ENCODE measurements around the gene ZNF800. TPM values are rescaled to one million over a fixed set of nuclear protein-coding genes. Genes with fewer than 3 reads are reported as not detected.

ZNF800 gene
- total and polyA plus RNA-seq, 4 donors = 7.7 to 34.8 (median 20.6) TPM

GRCh38 chr7:127332880-127333279, 59.6 kb downstream of the ZNF800 start:
- WGBS, 2 donors = 87 to 89% methylated on average over 2 of the region's 2 CpGs
- Histone ChIP-seq H3K36me3 (ENCODE audit: control insufficient read depth in 4 of 4, insufficient read depth in 4 of 4, low read length in 4 of 4) (no peaks in the 10 kb centered on the region), H3K27ac (ENCODE audit: low read depth in 1 of 2, low read length in 1 of 2) (no peak overlapping the region), H3K4me3 (no peak overlapping the region), H3K27me3 (ENCODE audit: control insufficient read depth in 3 of 3, insufficient read depth in 3 of 3, low read length in 2 of 3) (no peaks in the 10 kb centered on the region), H3K9me3 (ENCODE audit: control insufficient read depth in 4 of 4, insufficient read depth in 3 of 4, low read length in 3 of 4) (no peaks in the 10 kb centered on the region), H3K4me1 (ENCODE audit: control insufficient read depth in 5 of 5, insufficient read depth in 5 of 5, low read length in 5 of 5) (peaks cover 0 to 1% (median 0%) of the 10 kb centered on the region in 5 donors), H3K9ac (ENCODE audit: insufficient read depth in 1 of 2, low read length in 2 of 2) (no peak overlapping the region)
- no peak for ATAC-seq (ENCODE audit: insufficient read depth, low FRiP score)
- no peak for TF ChIP-seq CTCF (IDR thresholded peaks at IDR 0.05; ENCODE audit: control extremely low read depth, extremely low read depth)
- no peak for DNase-seq

DNA sequence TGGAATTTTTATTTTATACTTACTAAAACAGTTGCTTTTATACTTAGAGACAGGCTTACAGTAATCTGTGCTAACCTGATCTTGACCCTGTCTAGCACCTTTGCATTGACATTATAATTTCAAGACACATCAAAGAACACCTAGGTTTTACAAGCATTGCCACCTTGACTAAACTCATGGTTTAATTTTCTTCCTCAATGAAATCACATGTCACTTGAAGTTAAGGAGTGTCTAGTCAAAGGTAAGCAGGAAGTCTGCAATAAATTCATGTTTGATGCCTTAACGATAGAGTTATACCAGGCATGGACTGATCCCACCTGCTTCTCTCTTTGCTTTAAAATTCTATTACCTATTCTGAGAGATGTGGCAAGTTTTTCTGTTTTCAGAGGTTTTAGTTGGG, 62.4 kb downstream of the ZNF800 start:
- H3K9ac ChIP-seq (ENCODE audit: insufficient read depth in 1 of 2, low read length in 2 of 2) = no peak overlapping the region
- no peak for DNase-seq
- H3K27ac ChIP-seq (ENCODE audit: low read depth in 1 of 2, low read length in 1 of 2) = no peak overlapping the region
- H3K9me3 ChIP-seq (ENCODE audit: control insufficient read depth in 4 of 4, insufficient read depth in 3 of 4, low read length in 3 of 4) = no peaks in the 10 kb centered on the region
- H3K4me3 ChIP-seq = no peak overlapping the region
- no peak for TF ChIP-seq CTCF (IDR thresholded peaks at IDR 0.05; ENCODE audit: control extremely low read depth, extremely low read depth)
- H3K36me3 ChIP-seq (ENCODE audit: control insufficient read depth in 4 of 4, insufficient read depth in 4 of 4, low read length in 4 of 4) = no peaks in the 10 kb centered on the region
- H3K4me1 ChIP-seq (ENCODE audit: control insufficient read depth in 5 of 5, insufficient read depth in 5 of 5, low read length in 5 of 5) = no peaks in the 10 kb centered on the region
- ATAC-seq (ENCODE audit: insufficient read depth, low FRiP score) = no peak
- H3K27me3 ChIP-seq (ENCODE audit: control insufficient read depth in 3 of 3, insufficient read depth in 3 of 3, low read length in 2 of 3) = no peaks in the 10 kb centered on the region
- 60 to 68% methylated on average over 1 of the region's 1 CpG for WGBS, 2 donors

GRCh38 chr7:127322832-127323493, 69.5 kb downstream of the ZNF800 start:
- Histone ChIP-seq H3K36me3 (ENCODE audit: control insufficient read depth in 4 of 4, insufficient read depth in 4 of 4, low read length in 4 of 4) (no peaks in the 10 kb centered on the region), H3K4me1 (ENCODE audit: control insufficient read depth in 5 of 5, insufficient read depth in 5 of 5, low read length in 5 of 5) (no peaks in the 10 kb centered on the region), H3K4me3 (no peak overlapping the region), H3K9me3 (ENCODE audit: control insufficient read depth in 4 of 4, insufficient read depth in 3 of 4, low read length in 3 of 4) (no peaks in the 10 kb centered on the region), H3K27me3 (ENCODE audit: control insufficient read depth in 3 of 3, insufficient read depth in 3 of 3, low read length in 2 of 3) (no peaks in the 10 kb centered on the region), H3K9ac (ENCODE audit: insufficient read depth in 1 of 2, low read length in 2 of 2) (no peak overlapping the region), H3K27ac (ENCODE audit: low read depth in 1 of 2, low read length in 1 of 2) (no peak overlapping the region)
- DNase-seq (peak in 2 of 3 donors; percentile 25 to 66), ATAC-seq (ENCODE audit: insufficient read depth, low FRiP score) (no peak)
- TF ChIP-seq CTCF (IDR thresholded peaks at IDR 0.05; ENCODE audit: control extremely low read depth, extremely low read depth) = no peak
- 56 to 57% methylated on average over 7 of the region's 7 CpGs for WGBS, 2 donors

- no peak overlapping the region for H3K9ac ChIP-seq (ENCODE audit: insufficient read depth in 1 of 2, low read length in 2 of 2)
- no peak overlapping the region for H3K4me3 ChIP-seq
- ATAC-seq (ENCODE audit: insufficient read depth, low FRiP score) (no peak), DNase-seq (no peak)
- H3K27ac ChIP-seq (ENCODE audit: low read depth in 1 of 2, low read length in 1 of 2) = no peak overlapping the region
- no peaks in the 10 kb centered on the region for H3K4me1 ChIP-seq (ENCODE audit: control insufficient read depth in 5 of 5, insufficient read depth in 5 of 5, low read length in 5 of 5)
- H3K9me3 ChIP-seq (ENCODE audit: control insufficient read depth in 4 of 4, insufficient read depth in 3 of 4, low read length in 3 of 4) = no peaks in the 10 kb centered on the region
- no peaks in the 10 kb centered on the region for H3K36me3 ChIP-seq (ENCODE audit: control insufficient read depth in 4 of 4, insufficient read depth in 4 of 4, low read length in 4 of 4)
- no peaks in the 10 kb centered on the region for H3K27me3 ChIP-seq (ENCODE audit: control insufficient read depth in 3 of 3, insufficient read depth in 3 of 3, low read length in 2 of 3)
- WGBS, 2 donors = 68 to 73% methylated on average over 5 of the region's 5 CpGs
- no peak for TF ChIP-seq CTCF (IDR thresholded peaks at IDR 0.05; ENCODE audit: control extremely low read depth, extremely low read depth)
Measured at GRCh38 chr7:127322351-127322750, 70.2 kb downstream of the ZNF800 start.

All from lung (tissue), 12 donors.